LNCAP (cell line): ENCODE measurements around the gene SMYD3.

ENCODE experiments used
- TF ChIP-seq, protein P1 (sequence below): fragments of 450-650 bp; IDR thresholded peaks from 2 replicates; pipeline ENCODE4 v1.5.1; 2017; ENCODE audit warnings: mild to moderate bottlenecking

Gene SMYD3

GRCh38 chr1:245880754-245881403 lies 626.2 kb downstream of the SMYD3 start:
- TF ChIP-seq, protein P1, sequence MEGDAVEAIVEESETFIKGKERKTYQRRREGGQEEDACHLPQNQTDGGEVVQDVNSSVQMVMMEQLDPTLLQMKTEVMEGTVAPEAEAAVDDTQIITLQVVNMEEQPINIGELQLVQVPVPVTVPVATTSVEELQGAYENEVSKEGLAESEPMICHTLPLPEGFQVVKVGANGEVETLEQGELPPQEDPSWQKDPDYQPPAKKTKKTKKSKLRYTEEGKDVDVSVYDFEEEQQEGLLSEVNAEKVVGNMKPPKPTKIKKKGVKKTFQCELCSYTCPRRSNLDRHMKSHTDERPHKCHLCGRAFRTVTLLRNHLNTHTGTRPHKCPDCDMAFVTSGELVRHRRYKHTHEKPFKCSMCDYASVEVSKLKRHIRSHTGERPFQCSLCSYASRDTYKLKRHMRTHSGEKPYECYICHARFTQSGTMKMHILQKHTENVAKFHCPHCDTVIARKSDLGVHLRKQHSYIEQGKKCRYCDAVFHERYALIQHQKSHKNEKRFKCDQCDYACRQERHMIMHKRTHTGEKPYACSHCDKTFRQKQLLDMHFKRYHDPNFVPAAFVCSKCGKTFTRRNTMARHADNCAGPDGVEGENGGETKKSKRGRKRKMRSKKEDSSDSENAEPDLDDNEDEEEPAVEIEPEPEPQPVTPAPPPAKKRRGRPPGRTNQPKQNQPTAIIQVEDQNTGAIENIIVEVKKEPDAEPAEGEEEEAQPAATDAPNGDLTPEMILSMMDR: no peak

DNA sequence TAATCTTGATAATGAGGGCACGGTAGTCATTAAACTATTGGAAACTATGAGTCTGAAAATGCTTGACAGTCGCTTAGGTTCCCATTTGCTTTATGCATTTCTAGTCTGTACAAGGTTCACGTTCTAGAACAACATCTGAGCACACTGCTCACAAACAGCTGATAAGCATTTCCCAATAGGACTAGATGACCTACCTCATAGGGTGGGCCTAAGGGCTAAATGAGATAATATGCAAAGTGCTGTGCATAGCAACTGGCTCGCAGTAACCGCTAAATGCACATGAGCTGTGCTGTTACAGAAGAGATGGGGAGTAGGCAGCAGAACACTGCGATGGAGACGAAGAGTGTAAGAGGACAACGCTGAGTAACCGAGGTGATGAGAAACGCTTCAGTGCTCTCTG lies 628.0 kb downstream of the SMYD3 start:
- TF ChIP-seq, protein P1: no peak

- TF ChIP-seq, protein P1: no peak
Observed at GRCh38 chr1:245878585-245878984, 628.5 kb downstream of the SMYD3 start.

- TF ChIP-seq, protein P1: no peak
Observed at GRCh38 chr1:245877976-245878375, 629.1 kb downstream of the SMYD3 start.

DNA sequence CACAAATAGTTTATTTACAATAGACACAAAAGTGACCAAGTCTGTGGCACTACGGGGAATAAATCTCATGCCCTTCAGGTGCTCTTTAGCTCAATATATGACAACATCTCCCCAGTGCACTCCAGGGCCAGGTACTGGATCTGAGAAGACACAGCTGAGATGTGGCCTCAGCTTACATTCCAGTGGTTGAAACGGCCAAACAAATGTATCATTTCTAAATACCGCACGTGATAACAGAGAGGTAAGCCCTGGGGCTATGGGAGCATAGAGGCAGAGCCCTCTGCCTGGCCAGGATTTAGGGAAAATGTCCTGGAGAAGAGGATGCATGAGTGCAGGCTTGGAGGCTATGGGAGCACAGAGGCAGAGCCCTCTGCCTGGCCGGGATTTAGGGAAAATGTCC lies 630.5 kb downstream of the SMYD3 start:
- TF ChIP-seq, protein P1: no peak

- TF ChIP-seq, protein P1: no peak
Observed at GRCh38 chr1:245875581-245876261, 631.4 kb downstream of the SMYD3 start.

GRCh38 chr1:245874942-245875580 lies 632.0 kb downstream of the SMYD3 start:
- TF ChIP-seq, protein P1: no peak
